ENCODE data around the gene EIF2S1. TPM values are rescaled to one million over a fixed set of nuclear protein-coding genes. Genes with fewer than 3 reads are reported as not detected.

Gene EIF2S1
- total RNA-seq, 2 donors from 2014 or later: 53.1 to 63.6 TPM

DNA sequence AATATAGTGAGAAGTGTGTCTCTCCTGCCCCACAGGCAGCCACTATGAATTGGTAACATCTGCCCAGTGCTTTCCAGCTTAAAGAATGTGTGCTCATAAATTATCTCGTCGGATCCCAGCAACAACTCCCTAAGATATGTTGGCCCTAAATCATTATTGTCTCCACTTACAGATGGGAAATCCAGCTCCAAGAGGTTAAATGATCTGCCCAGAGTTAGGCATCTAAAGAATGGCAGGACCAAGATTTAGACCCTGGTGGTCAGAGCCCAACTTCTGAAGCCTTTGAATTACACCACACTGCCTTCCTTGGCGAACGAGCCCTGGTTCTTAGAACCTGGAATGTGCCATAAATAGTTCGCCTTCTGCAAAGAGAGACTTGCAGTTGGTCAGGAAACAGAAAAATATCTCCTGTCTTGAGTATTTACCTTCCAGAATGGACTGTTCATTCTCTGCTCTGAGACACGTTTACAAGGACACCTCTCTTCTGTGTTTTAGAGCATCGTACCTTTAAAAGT lies 72.0 kb downstream of the EIF2S1 start:
- no peak overlapping the region for H3K27ac ChIP-seq
- 22% methylated on average over 7 of the region's 7 CpGs for WGBS
- no peak for TF ChIP-seq POLR2AphosphoS5 (IDR thresholded peaks at IDR 0.05)
- no peak for TF ChIP-seq POLR2A (IDR thresholded peaks at IDR 0.05)
- TF ChIP-seq, protein P1, sequence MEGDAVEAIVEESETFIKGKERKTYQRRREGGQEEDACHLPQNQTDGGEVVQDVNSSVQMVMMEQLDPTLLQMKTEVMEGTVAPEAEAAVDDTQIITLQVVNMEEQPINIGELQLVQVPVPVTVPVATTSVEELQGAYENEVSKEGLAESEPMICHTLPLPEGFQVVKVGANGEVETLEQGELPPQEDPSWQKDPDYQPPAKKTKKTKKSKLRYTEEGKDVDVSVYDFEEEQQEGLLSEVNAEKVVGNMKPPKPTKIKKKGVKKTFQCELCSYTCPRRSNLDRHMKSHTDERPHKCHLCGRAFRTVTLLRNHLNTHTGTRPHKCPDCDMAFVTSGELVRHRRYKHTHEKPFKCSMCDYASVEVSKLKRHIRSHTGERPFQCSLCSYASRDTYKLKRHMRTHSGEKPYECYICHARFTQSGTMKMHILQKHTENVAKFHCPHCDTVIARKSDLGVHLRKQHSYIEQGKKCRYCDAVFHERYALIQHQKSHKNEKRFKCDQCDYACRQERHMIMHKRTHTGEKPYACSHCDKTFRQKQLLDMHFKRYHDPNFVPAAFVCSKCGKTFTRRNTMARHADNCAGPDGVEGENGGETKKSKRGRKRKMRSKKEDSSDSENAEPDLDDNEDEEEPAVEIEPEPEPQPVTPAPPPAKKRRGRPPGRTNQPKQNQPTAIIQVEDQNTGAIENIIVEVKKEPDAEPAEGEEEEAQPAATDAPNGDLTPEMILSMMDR (IDR thresholded peaks at IDR 0.05): no peak
- intact Hi-C loops (cut with DNase I): loop anchor here (10.0 kb wide), 1 partner anchor 263 kb away; the partner anchor contains the start of gene RDH11
- H3K9me3 ChIP-seq: no peaks in the 10 kb centered on the region
- H3K27me3 ChIP-seq (replicated peaks; ENCODE audit: insufficient read depth): no peaks in the 10 kb centered on the region
- no peak for DNase-seq (ENCODE audit: low spot score)
- H3K4me1 ChIP-seq (replicated peaks): no peaks in the 10 kb centered on the region
- no peaks in the 10 kb centered on the region for H3K36me3 ChIP-seq
- no peak overlapping the region for H3K4me3 ChIP-seq

DNA sequence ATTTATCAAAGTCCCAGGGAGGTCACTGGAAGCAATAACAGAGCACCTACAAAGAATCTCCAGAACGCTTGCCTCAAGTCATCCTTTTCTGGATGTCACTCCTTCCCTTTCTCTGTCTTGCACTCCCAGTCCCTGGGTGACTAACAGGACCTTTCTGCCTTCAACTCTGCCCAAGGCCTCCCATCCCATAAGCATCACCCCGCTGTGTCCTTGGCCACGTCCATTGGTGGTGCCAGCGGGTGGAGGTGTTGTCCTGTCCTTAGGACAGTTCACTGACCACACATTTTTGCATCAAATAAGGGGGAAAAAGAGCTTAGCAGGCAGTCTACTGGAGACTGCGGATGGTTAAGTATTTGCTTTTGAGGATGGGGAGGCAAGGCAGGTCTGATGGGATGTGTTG lies 75.5 kb downstream of the EIF2S1 start:
- TF ChIP-seq POLR2A (IDR thresholded peaks at IDR 0.05) (no peak), POLR2AphosphoS5 (IDR thresholded peaks at IDR 0.05) (no peak)
- TF ChIP-seq, protein P1 (IDR thresholded peaks at IDR 0.05): no peak
- Histone ChIP-seq H3K27ac (no peak overlapping the region), H3K9me3 (no peaks in the 10 kb centered on the region), H3K4me1 (replicated peaks) (peaks cover 4% of the 10 kb centered on the region), H3K27me3 (replicated peaks; ENCODE audit: insufficient read depth) (no peaks in the 10 kb centered on the region), H3K36me3 (no peaks in the 10 kb centered on the region), H3K4me3 (no peak overlapping the region)
- DNase-seq (ENCODE audit: low spot score): no peak
- WGBS: 97% methylated on average over 5 of the region's 5 CpGs
- intact Hi-C loops (cut with DNase I): loop anchor here (10.0 kb wide), 1 partner anchor 259 kb away; the partner anchor contains the start of gene RDH11

Small RNA genes lying within 50 kb of the gene (small RNA-seq; reads per million reads assigned to genes)
- 0 reads per million in 2 donors for gene RF00019

Other genes with a start within 250 kb of the EIF2S1 start
- not detected for gene GARIN2, start 170.9 kb upstream of the EIF2S1 start, total RNA-seq
- gene PALS1, start 118.9 kb upstream of the EIF2S1 start, total RNA-seq: 10 to 100 TPM; 22.3 to 36.5 TPM
- gene ATP6V1D, start 524 bp upstream of the EIF2S1 start, total RNA-seq: 100 to 1,000 TPM in 1 of 2 donors, 10 to 100 TPM in 1; 94.3 to 101 TPM
- 10 to 100 TPM in 1 of 2 donors, 1 to 10 TPM in 1; 8.1 to 21.1 TPM for gene PLEK2, start 51.8 kb downstream of the EIF2S1 start, total RNA-seq
- gene TMEM229B, start 128.4 kb downstream of the EIF2S1 start, total RNA-seq: 10 to 100 TPM in 1 of 2 donors, 1 to 10 TPM in 1; 5.7 to 85.4 TPM
- 10 to 100 TPM; 57.9 to 92.7 TPM for gene PLEKHH1, start 173.0 kb downstream of the EIF2S1 start, total RNA-seq
- 100 to 1,000 TPM in 1 of 2 donors, 10 to 100 TPM in 1; 41.5 to 128 TPM for gene PIGH, start 239.9 kb downstream of the EIF2S1 start, total RNA-seq